Cardiac muscle cell (in vitro differentiated cells and primary cell): ENCODE results near the gene KLHL7. TPM values are rescaled to one million over a fixed set of nuclear protein-coding genes. Genes with fewer than 3 reads are reported as not detected.

Experiments used
- DNase-seq, 2 donors: peaks; one replicate each; pipeline versions ENCODE4 v3.0.0 to v3.0.0-alpha.2; 2010 to 2017; ENCODE audit warnings: low read depth in 1 of 2, low spot score in 1 of 2
- H3K27ac ChIP-seq: fragments of 200-600 bp; sonication (generic); 2 replicates; pipeline ENCODE4 v1.5.1; 2016
- H3K27me3 ChIP-seq: fragments of 200-600 bp; sonication (generic); 2 replicates; pipeline ENCODE4 v1.6.0; 2016; ENCODE audit warnings: control low read depth
- H3K36me3 ChIP-seq: fragments of 200-600 bp; sonication (generic); 2 replicates; pipeline ENCODE4 v1.5.1; 2016; ENCODE audit warnings: control low read depth
- H3K4me1 ChIP-seq: fragments of 200-600 bp; sonication (generic); 2 replicates; pipeline ENCODE4 v1.8.1; 2017; ENCODE audit warnings: low read depth, mild to moderate bottlenecking, mixed run types
- H3K4me3 ChIP-seq: fragments of 200-600 bp; sonication (generic); 2 replicates; pipeline ENCODE4 v1.5.1; 2016; ENCODE audit warnings: mild to moderate bottlenecking
- H3K9me3 ChIP-seq: fragments of 200-600 bp; sonication (generic); 2 replicates; pipeline ENCODE4 v1.5.1; 2017; ENCODE audit warnings: low read depth, mild to moderate bottlenecking, control low read depth
- polyA plus RNA-seq: library from polyadenylated mRNA; unstranded; fragments of >200 nt; fragmentation: Nextera tagmentation; extraction: Ambion mirVana; gene quantifications from 2 replicates; pipeline ENCODE4 v1.2.1, GENCODE V29; 2016
- total RNA-seq: library from RNA; depleted of rRNA; stranded (reverse); fragments of >200 nt; gene quantifications from 2 replicates; pipeline ENCODE4 v1.2.3, GENCODE V29; 2016
- TF ChIP-seq, protein P1 (sequence below): IDR thresholded peaks from 2 replicates; pipeline ENCODE4 v1.5.1; 2012; ENCODE audit warnings: low read depth, mild to moderate bottlenecking, low read length

KLHL7 gene
- total and polyA plus RNA-seq, 2 experiments from 2014 or later, result 33.4 to 47.1 TPM

DNA sequence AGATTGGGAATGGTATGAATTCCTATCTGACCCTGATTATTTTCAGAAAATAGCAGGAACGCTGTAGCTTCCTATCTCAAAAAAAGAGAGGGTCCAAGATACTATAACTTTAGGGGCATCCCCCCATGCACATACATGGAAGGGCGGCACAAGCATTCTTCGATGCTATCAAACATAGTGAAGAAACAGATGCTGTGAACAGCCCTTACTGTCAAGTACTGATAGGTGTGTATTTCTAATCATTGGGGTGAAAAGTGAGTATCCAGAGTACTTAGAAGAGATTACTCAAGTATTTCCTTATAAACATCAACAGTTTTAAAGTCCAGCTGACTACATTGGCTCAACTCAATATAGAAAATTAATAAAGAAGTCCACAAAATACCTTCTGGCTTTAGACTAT is 59.3 kb downstream of the KLHL7 start:
- no peak overlapping the region for H3K27ac ChIP-seq

GRCh38 chr7:23165316-23165715 is 59.7 kb downstream of the KLHL7 start:
- Histone ChIP-seq H3K27ac (no peak overlapping the region), H3K36me3 (peaks cover 9% of the 10 kb centered on the region), H3K4me1 (no peaks in the 10 kb centered on the region), H3K27me3 (no peaks in the 10 kb centered on the region), H3K9me3 (no peaks in the 10 kb centered on the region), H3K4me3 (no peak overlapping the region)
- no peak for DNase-seq
- TF ChIP-seq, protein P1, sequence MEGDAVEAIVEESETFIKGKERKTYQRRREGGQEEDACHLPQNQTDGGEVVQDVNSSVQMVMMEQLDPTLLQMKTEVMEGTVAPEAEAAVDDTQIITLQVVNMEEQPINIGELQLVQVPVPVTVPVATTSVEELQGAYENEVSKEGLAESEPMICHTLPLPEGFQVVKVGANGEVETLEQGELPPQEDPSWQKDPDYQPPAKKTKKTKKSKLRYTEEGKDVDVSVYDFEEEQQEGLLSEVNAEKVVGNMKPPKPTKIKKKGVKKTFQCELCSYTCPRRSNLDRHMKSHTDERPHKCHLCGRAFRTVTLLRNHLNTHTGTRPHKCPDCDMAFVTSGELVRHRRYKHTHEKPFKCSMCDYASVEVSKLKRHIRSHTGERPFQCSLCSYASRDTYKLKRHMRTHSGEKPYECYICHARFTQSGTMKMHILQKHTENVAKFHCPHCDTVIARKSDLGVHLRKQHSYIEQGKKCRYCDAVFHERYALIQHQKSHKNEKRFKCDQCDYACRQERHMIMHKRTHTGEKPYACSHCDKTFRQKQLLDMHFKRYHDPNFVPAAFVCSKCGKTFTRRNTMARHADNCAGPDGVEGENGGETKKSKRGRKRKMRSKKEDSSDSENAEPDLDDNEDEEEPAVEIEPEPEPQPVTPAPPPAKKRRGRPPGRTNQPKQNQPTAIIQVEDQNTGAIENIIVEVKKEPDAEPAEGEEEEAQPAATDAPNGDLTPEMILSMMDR, result no peak

More for the DNA sequence above, 59.3 kb downstream of the KLHL7 start:
- H3K4me3 ChIP-seq, result no peak overlapping the region
- DNase-seq, result no peak
- TF ChIP-seq, protein P1, result no peak
- H3K9me3 ChIP-seq, result no peaks in the 10 kb centered on the region
- H3K4me1 ChIP-seq, result no peaks in the 10 kb centered on the region
- H3K36me3 ChIP-seq, result peaks cover 9% of the 10 kb centered on the region
- H3K27me3 ChIP-seq, result no peaks in the 10 kb centered on the region

GRCh38 chr7:23167691-23168090 is 62.1 kb downstream of the KLHL7 start:
- no peak for DNase-seq
- Histone ChIP-seq H3K4me3 (no peak overlapping the region), H3K36me3 (peaks cover 9% of the 10 kb centered on the region), H3K4me1 (no peaks in the 10 kb centered on the region), H3K9me3 (no peaks in the 10 kb centered on the region), H3K27ac (no peak overlapping the region), H3K27me3 (no peaks in the 10 kb centered on the region)
- TF ChIP-seq, protein P1, result no peak

DNA sequence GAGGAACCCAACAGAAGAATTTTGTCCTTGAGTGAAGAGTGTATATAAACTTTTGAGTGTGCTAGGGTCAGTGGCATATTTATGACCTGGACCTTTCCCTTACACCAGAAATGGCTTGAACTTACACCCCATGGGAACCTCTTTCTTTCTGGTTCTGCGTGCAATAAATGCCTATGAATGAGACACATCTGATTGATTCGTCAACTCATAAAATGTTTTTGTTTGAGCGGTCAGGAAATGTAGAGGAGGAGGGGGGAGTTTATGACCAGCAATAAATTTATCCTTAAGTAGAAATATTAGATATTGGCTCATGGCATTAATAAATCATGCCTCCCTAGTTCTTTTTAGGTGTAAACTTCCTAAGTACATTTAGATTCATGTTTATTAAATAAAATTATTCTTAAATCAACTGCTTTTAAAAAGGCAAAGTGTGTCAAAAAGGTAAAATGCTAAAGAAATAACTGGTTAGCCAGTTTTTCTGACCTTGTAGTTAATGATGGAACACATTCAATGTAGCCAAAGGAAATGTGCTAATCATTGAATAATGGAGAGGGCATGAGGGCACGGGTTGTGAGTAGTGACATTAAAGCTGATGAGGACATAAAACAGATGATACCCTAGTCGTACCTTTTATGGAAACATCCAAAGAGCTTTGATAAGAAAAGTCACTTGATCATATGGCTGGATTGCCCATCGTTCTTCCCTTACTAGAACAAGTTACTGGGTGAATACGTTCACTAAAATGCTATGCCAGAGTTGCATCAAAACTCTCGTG is 62.7 kb downstream of the KLHL7 start:
- H3K27ac ChIP-seq, result no peak overlapping the region
- no peaks in the 10 kb centered on the region for H3K27me3 ChIP-seq
- no peaks in the 10 kb centered on the region for H3K9me3 ChIP-seq
- TF ChIP-seq, protein P1, result no peak
- peaks cover 9% of the 10 kb centered on the region for H3K36me3 ChIP-seq
- no peak overlapping the region for H3K4me3 ChIP-seq
- no peaks in the 10 kb centered on the region for H3K4me1 ChIP-seq
- DNase-seq, result no peak

DNA sequence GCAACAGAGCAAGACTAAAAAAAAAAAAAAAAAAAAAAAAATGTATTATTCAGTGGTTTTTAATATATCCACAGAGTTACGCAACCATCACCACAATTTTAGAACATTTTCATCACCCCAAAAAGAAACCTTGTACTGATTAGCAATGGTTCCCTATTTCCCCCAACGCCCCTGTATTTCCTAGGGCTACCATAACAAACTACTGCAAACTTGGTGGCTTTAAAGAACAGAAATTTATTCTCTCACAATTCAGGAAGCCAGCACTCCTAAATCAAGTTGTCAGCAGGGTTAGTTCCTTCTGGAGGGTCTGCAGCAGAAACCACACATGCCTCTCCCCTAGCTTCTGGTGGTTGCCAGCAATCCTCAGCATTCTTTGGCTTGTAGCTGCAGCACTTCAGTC is 70.4 kb downstream of the KLHL7 start:
- Histone ChIP-seq H3K4me1 (no peaks in the 10 kb centered on the region), H3K4me3 (no peak overlapping the region), H3K27me3 (no peaks in the 10 kb centered on the region), H3K36me3 (peaks cover 9% of the 10 kb centered on the region), H3K27ac (no peak overlapping the region), H3K9me3 (no peaks in the 10 kb centered on the region)
- TF ChIP-seq, protein P1, result no peak
- no peak for DNase-seq
